Measurements from ENCODE around the gene PCDHA9.
"Not testable (repeated sequence)": the region's sequence is repeated elsewhere in the genome, so short reads cannot be mapped to it uniquely, and the experiment has no call there.

PCDHA9 gene

DNA sequence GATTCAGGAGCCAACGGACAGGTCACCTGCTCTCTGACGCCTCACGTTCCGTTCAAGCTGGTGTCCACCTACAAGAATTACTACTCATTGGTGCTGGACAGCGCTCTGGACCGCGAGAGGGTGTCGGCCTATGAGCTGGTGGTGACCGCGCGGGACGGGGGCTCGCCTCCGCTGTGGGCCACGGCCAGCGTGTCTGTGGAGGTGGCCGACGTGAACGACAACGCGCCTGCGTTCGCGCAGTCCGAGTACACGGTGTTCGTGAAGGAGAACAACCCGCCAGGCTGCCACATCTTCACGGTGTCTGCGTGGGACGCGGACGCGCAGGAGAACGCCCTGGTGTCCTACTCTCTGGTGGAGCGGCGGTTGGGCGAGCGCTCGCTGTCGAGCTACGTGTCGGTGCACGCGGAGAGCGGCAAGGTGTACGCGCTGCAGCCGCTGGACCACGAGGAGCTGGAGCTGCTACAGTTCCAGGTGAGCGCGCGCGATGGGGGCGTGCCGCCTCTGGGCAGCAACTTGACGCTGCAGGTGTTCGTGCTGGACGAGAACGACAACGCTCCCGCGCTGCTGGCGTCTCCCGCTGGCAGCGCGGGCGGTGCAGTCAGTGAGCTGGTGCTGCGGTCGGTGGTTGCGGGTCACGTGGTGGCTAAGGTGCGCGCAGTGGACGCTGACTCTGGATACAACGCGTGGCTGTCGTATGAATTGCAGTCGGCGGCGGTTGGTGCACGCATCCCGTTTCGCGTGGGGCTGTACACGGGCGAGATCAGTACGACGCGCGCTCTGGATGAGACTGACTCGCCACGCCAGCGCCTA, 9.2 kb downstream of the PCDHA9 start:
- Mint-ChIP-seq H3K36me3 (ENCODE audit: low read depth) (peaks cover 2% of the 10 kb centered on the region), H3K27ac (no peak overlapping the region), H3K4me1 (ENCODE audit: low read depth) (no peaks in the 10 kb centered on the region), H3K4me3 (no peak overlapping the region), H3K27me3 (ENCODE audit: low read depth) (no peaks in the 10 kb centered on the region), H3K9me3 (peaks cover 53% of the 10 kb centered on the region)

DNA sequence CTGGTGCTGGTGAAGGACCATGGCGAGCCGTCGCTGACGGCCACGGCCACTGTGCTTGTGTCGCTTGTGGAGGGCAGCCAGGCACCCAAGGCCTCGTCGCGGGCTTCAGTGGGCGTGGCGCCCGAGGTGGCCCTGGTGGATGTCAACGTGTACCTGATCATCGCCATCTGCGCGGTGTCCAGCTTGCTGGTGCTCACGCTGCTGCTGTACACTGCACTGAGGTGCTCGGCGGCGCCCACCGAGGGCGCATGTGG, 9.7 kb downstream of the PCDHA9 start:
- Mint-ChIP-seq H3K4me1 (ENCODE audit: low read depth) (no peaks in the 10 kb centered on the region), H3K36me3 (ENCODE audit: low read depth) (peaks cover 2% of the 10 kb centered on the region), H3K9me3 (peaks cover 53% of the 10 kb centered on the region), H3K27ac (no peak overlapping the region), H3K4me3 (no peak overlapping the region), H3K27me3 (ENCODE audit: low read depth) (no peaks in the 10 kb centered on the region)

DNA sequence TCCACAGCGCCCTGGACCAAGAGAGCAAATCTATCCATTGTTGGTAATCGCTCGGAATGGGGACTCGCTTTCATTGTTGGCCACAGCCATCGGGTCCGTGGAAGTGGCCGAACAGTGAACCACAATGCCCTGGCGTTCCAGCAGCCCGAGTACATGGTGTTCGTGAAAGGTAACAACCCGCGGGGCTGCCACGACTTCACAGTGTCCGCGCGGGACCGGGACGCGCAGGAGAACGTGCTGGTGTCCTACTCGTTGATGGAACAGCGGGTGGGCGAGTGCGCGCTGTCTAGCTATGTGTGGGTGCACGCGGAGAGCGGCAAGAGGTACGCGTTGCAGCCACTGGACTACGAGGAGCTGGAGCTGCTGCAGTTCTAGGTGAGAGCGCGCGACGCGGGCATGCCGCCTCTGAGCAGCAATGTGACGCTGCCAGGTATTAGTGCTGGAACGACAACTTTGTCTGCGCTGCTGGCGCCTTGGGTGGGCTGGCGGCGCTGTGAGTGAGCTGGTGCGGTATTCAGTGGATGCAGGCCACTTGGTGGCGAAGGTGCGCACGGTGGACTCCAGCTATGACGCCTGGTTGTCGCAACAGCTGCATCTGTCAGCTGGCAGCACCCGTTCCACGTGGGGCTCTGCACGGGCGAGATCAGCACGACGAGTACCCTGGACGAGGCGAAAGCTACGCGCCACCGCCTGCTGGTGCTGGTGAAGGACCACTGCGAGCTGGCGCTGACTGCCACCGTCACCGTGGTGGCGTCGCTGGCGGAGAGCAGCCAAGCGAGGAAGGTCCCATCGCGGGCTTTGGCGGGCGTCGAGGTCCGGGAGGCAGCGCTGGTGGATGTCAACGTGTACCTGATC, 14.5 kb downstream of the PCDHA9 start:
- H3K27me3 Mint-ChIP-seq (ENCODE audit: low read depth) = no peaks in the 10 kb centered on the region
- no peak overlapping the region for H3K4me3 Mint-ChIP-seq
- H3K4me1 Mint-ChIP-seq (ENCODE audit: low read depth) = no peaks in the 10 kb centered on the region
- H3K27ac Mint-ChIP-seq = no peak overlapping the region
- no peaks in the 10 kb centered on the region for H3K36me3 Mint-ChIP-seq (ENCODE audit: low read depth)
- H3K9me3 Mint-ChIP-seq = peaks cover 29% of the 10 kb centered on the region

DNA sequence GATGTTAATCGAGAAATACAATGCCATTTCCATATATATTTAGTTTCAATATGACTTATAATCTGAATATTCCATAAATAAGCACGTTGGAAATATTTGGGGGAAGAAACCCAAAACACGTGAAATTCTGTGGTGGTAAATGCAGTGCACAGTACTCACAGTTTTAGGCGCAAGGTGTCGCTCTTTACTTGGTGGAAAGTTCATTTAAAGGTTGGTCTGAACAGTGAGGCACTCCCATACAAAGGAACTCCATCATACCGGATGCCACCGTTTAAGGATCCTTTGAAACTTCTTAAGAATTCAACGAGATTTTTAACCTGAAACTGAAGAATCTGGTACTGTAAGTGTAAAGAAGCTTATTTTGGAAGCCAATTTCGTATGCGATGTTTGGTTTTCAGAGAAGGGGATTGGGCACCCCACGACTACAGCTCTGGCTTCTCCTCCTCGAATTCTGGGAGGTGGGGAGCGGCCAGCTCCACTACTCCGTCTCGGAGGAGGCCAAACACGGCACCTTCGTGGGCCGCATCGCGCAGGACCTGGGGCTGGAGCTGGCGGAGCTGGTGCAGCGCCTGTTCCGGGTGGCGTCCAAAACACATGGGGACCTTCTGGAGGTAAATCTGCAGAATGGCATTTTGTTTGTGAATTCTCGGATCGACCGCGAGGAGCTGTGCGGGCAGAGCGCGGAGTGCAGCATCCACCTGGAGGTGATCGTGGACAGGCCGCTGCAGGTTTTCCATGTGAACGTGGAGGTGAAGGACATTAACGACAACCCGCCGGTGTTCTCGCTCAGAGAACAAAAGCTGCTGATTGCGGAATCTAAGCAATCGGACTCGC, 20.8 kb downstream of the PCDHA9 start, which contains the start of gene PCDHA11:
Gene PCDHA11, plus strand, starts transcription at position 237 of the 834 bp plus-strand sequence. Its CDS starts 147 bp downstream, at position 384.
- Mint-ChIP-seq H3K9me3 (peaks cover 21% of the 10 kb centered on the region), H3K27ac (no peak within 1 kb of the TSS), H3K27me3 (ENCODE audit: low read depth) (no peaks in the 10 kb centered on the region), H3K4me1 (ENCODE audit: low read depth) (no peaks in the 10 kb centered on the region), H3K4me3 (no peak within 1 kb of the TSS), H3K36me3 (ENCODE audit: low read depth) (no peaks in the 10 kb centered on the region)

DNA sequence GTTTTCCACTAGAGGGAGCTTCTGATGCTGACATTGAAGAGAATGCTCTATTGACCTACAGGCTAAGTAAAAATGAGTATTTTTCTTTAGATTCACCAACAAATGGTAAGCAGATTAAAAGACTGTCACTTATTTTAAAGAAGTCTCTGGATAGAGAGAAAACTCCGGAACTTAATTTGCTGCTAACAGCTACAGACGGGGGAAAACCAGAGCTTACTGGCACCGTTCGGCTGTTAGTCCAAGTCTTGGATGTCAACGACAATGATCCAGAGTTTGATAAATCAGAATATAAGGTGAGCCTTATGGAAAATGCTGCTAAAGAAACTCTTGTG, 21.3 kb downstream of the PCDHA9 start:
- Mint-ChIP-seq H3K4me1 (ENCODE audit: low read depth) (no peaks in the 10 kb centered on the region), H3K4me3 (no peak overlapping the region), H3K9me3 (peaks cover 22% of the 10 kb centered on the region), H3K27me3 (ENCODE audit: low read depth) (no peaks in the 10 kb centered on the region), H3K36me3 (ENCODE audit: low read depth) (peaks cover 1% of the 10 kb centered on the region), H3K27ac (no peak overlapping the region)

DNA sequence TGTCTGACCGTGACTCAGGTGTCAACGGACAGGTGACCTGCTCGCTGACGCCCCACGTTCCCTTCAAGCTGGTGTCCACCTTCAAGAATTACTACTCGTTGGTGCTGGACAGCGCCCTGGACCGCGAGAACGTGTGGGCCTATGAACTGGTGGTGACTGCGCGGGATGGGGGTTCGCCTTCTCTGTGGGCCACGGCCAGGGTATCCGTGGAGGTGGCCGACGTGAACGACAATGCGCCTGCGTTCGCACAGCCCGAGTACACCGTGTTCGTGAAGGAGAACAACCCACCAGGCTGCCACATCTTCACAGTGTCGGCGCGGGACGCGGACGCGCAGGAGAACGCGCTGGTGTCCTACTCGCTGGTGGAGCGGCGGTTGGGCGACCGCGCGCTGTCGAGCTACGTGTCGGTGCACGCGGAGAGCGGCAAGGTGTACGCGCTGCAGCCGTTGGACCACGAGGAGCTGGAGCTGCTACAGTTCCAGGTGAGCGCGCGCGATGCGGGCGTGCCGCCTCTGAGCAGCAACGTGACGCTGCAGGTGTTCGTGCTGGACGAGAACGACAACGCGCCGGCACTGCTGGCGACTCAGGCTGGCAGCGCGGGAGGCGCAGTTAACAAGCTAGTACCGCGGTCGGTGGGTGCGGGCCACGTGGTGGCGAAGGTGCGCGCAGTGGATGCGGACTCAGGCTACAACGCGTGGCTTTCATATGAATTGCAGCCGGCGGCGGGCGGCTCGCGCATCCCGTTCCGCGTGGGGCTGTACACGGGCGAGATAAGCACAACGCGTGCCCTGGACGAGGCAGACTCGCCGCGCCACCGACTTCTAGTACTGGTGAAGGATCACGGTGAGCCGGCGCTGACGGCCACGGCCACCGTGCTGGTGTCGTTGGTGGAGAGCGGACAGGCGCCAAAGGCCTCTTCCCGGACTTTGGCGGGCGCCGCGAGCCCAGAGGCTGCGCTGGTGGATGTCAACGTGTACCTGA, 22.3 kb downstream of the PCDHA9 start:
- H3K9me3 Mint-ChIP-seq = peaks cover 22% of the 10 kb centered on the region
- H3K36me3 Mint-ChIP-seq (ENCODE audit: low read depth) = peaks cover 1% of the 10 kb centered on the region
- no peak overlapping the region for H3K4me3 Mint-ChIP-seq
- no peaks in the 10 kb centered on the region for H3K27me3 Mint-ChIP-seq (ENCODE audit: low read depth)
- no peak overlapping the region for H3K27ac Mint-ChIP-seq
- no peaks in the 10 kb centered on the region for H3K4me1 Mint-ChIP-seq (ENCODE audit: low read depth)

DNA sequence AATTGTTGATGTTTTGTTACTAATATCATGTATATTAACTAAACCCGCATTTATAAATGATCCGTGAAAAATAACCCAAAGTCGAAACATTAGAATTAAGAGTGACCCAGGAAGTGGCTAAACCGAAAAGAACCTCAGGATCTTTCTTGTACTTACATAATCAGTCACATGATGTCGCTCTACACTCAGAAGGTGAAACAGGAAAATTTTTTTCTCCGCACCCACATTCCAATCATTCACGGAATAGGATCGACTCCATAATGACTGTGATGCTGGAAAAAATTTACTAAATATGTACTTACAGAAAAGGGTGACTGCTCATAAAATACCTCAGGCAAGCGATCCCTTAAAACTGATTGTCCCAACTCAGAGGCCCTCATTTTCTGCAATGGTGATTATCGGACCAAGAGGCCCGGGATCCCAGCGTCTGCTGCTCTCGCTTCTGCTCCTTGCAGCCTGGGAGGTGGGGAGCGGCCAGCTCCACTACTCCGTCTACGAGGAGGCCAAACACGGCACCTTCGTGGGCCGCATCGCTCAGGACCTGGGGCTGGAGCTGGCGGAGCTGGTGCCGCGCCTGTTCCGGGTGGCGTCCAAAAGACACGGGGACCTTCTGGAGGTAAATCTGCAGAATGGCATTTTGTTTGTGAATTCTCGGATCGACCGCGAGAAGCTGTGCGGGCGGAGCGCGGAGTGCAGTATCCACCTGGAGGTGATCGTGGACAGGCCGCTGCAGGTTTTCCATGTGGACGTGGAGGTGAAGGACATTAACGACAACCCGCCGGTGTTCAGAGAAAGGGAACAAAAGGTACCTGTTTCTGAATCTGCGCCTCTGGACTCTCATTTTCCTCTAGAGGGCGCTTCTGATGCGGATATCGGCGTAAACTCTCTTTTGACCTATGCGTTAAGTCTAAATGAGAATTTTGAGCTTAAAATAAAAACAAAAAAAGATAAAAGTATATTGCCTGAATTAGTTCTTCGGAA, 27.2 kb downstream of the PCDHA9 start, which contains the start of gene PCDHA12:
Gene PCDHA12, plus strand, starts transcription at position 224 of the 981 bp plus-strand sequence. Its CDS starts 165 bp downstream, at position 389.
- H3K27me3 Mint-ChIP-seq (ENCODE audit: low read depth) = no peaks in the 10 kb centered on the region

DNA sequence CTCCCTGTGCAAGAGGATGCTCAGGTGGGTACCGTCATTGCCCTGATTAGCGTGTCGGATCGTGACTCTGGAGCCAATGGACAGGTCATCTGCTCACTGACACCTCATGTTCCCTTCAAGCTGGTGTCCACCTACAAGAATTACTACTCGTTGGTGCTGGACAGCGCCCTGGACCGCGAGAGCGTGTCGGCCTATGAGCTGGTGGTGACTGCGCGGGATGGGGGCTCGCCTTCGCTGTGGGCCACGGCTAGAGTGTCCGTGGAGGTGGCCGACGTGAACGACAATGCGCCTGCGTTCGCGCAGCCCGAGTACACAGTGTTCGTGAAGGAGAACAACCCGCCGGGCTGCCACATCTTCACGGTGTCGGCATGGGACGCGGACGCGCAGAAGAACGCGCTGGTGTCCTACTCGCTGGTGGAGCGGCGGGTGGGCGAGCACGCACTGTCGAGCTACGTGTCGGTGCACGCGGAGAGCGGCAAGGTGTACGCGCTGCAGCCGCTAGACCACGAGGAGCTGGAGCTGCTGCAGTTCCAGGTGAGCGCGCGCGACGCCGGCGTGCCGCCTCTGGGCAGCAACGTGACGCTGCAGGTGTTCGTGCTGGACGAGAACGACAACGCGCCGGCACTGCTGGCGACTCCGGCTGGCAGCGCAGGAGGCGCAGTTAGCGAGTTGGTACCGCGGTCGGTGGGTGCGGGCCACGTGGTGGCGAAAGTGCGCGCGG, 28.5 kb downstream of the PCDHA9 start:
- H3K4me3 Mint-ChIP-seq; H3K27me3 Mint-ChIP-seq (ENCODE audit: low read depth); H3K36me3 Mint-ChIP-seq (ENCODE audit: low read depth); H3K27ac Mint-ChIP-seq; H3K4me1 Mint-ChIP-seq (ENCODE audit: low read depth): not testable (repeated sequence)
- peaks cover 33% of the 10 kb centered on the region for H3K9me3 Mint-ChIP-seq

More for the DNA sequence above, 27.2 kb downstream of the PCDHA9 start, which contains the start of gene PCDHA12:
- no peaks in the 10 kb centered on the region for H3K4me1 Mint-ChIP-seq (ENCODE audit: low read depth)
- H3K36me3 Mint-ChIP-seq (ENCODE audit: low read depth) = peaks cover 1% of the 10 kb centered on the region
- H3K27ac Mint-ChIP-seq = no peak within 1 kb of the TSS
- no peak within 1 kb of the TSS for H3K4me3 Mint-ChIP-seq
- peaks cover 22% of the 10 kb centered on the region for H3K9me3 Mint-ChIP-seq

DNA sequence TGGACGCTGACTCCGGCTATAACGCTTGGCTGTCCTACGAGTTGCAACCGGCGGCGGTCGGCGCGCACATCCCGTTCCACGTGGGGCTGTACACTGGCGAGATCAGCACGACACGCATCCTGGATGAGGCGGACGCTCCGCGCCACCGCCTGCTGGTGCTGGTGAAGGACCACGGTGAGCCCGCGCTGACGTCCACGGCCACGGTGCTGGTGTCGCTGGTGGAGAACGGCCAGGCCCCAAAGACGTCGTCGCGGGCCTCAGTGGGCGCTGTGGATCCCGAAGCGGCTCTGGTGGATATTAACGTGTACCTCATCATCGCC, 29.0 kb downstream of the PCDHA9 start:
- Mint-ChIP-seq H3K4me3 (no peak overlapping the region), H3K9me3 (peaks cover 30% of the 10 kb centered on the region), H3K4me1 (ENCODE audit: low read depth) (no peaks in the 10 kb centered on the region), H3K27me3 (ENCODE audit: low read depth) (no peaks in the 10 kb centered on the region), H3K27ac (no peak overlapping the region), H3K36me3 (ENCODE audit: low read depth) (peaks cover 1% of the 10 kb centered on the region)

DNA sequence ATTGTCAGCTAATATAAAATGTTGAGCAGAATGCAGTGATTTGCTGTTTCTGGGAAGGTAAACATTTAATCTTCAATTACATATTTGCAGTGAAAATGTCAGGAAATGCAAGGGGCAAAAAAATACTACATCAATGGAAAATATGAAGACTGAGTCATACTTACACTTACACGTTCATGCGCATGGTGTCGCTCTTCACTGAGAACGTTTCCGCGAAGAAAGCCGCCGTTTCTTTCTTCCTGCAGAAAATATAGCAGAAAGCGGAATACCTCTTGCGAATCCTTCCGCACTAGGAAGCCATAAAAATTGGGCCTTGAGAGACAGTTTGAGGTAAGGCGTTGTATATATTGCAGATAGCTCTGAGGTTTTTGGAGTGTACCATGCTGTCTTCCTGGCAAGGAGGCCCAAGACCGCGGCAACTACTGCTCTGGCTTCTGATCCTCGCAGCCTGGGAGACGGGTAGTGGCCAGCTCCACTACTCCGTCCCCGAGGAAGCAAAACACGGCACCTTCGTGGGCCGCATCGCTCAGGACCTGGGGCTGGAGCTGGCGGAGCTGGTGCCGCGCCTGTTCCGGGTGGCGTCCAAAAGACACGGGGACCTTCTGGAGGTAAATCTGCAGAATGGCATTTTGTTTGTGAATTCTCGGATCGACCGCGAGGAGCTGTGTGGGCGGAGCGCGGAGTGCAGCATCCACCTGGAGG, 33.9 kb downstream of the PCDHA9 start, which contains the start of gene PCDHA13:
Gene PCDHA13, plus strand, starts transcription at position 236 of the 702 bp plus-strand sequence. Its CDS starts 145 bp downstream, at position 381.
- peaks cover 22% of the 10 kb centered on the region for H3K9me3 Mint-ChIP-seq
- H3K27ac Mint-ChIP-seq = peak within 1 kb of the TSS; percentile 42
- H3K4me3 Mint-ChIP-seq = no peak within 1 kb of the TSS
- H3K27me3 Mint-ChIP-seq (ENCODE audit: low read depth) = no peaks in the 10 kb centered on the region
- H3K4me1 Mint-ChIP-seq (ENCODE audit: low read depth) = no peaks in the 10 kb centered on the region
- H3K36me3 Mint-ChIP-seq (ENCODE audit: low read depth) = peaks cover 1% of the 10 kb centered on the region

DNA sequence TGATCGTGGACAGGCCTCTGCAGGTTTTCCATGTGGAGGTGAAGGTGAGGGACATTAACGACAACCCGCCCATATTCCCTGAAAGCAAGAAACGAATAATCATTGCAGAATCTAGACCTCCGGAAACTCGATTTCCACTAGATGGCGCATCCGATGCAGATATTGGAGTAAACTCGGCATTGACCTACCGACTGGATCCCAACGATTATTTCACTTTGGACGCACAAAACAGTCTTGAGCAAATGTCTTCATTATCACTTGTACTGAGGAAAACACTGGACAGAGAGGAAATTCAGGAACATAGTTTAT, 34.4 kb downstream of the PCDHA9 start:
- no peaks in the 10 kb centered on the region for H3K27me3 Mint-ChIP-seq (ENCODE audit: low read depth)

DNA sequence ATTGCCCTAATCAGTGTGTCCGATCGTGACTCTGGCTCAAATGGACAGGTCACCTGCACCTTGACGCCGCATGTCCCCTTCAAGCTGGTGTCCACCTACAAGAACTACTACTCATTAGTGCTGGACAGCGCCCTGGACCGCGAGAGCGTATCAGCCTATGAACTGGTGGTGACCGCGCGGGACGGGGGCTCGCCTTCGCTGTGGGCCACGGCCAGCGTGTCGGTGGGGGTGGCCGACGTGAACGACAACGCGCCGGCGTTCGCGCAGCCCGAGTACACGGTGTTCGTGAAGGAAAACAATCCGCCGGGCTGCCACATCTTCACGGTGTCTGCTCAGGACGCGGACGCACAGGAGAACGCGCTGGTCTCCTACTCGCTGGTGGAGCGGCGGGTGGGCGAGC, 35.2 kb downstream of the PCDHA9 start:
- Mint-ChIP-seq H3K9me3 (peaks cover 25% of the 10 kb centered on the region), H3K27ac (no peak overlapping the region), H3K4me3 (no peak overlapping the region), H3K4me1 (ENCODE audit: low read depth) (no peaks in the 10 kb centered on the region), H3K36me3 (ENCODE audit: low read depth) (peaks cover 1% of the 10 kb centered on the region), H3K27me3 (ENCODE audit: low read depth) (no peaks in the 10 kb centered on the region)

More for the DNA sequence above, 34.4 kb downstream of the PCDHA9 start:
- Mint-ChIP-seq H3K36me3 (ENCODE audit: low read depth) (peaks cover 1% of the 10 kb centered on the region), H3K9me3 (peaks cover 25% of the 10 kb centered on the region), H3K4me1 (ENCODE audit: low read depth) (no peaks in the 10 kb centered on the region), H3K4me3 (no peak overlapping the region), H3K27ac (peak overlapping the region; percentile 42)

Data from T-helper 1 cell treated with Interleukin-12 subunit alpha and Interleukin-12 subunit beta and Interleukin-4 antibody, amounts not matched to agents 30 μg/mL and 1 μg/mL, for 36 hours (primary cell).